Nephron progenitor cell (in vitro differentiated cells): Measurements from ENCODE around the gene ECE2.
A peak's percentile ranks its signal among the peaks of the same experiment; 100 is the strongest.

Experiments
- DNase-seq: peaks from one replicate; pipeline ENCODE4 v3.0.0; 2021
- H3K27ac Mint-ChIP-seq: 2 replicates; pipeline ENCODE4 v1.8.0; 2021; ENCODE audit warnings: mild to moderate bottlenecking, moderate library complexity, mixed read lengths
- H3K27me3 Mint-ChIP-seq: 2 replicates; pipeline ENCODE4 v1.8.0; 2021; ENCODE audit warnings: mild to moderate bottlenecking, low read depth, mixed read lengths; ENCODE audit not compliant: poor library complexity
- H3K36me3 Mint-ChIP-seq: 2 replicates; pipeline ENCODE4 v1.8.0; 2021; ENCODE audit warnings: low read depth, mixed read lengths
- H3K4me1 Mint-ChIP-seq: 2 replicates; pipeline ENCODE4 v1.8.0; 2021; ENCODE audit warnings: mixed read lengths
- H3K4me3 Mint-ChIP-seq: 2 replicates; pipeline ENCODE4 v1.8.0; 2021; ENCODE audit warnings: mild to moderate bottlenecking, moderate library complexity, mixed read lengths
- H3K9me3 Mint-ChIP-seq: 2 replicates; pipeline ENCODE4 v1.8.0; 2021; ENCODE audit warnings: mild to moderate bottlenecking, moderate library complexity, mixed read lengths
- TF ChIP-seq, protein P1 (sequence below): fragments of 200-600 bp; sonication (generic); IDR thresholded peaks from 2 replicates; pipeline ENCODE4 v1.5.0; 2021; ENCODE audit warnings: antibody characterized with exemption

The ECE2 gene

DNA sequence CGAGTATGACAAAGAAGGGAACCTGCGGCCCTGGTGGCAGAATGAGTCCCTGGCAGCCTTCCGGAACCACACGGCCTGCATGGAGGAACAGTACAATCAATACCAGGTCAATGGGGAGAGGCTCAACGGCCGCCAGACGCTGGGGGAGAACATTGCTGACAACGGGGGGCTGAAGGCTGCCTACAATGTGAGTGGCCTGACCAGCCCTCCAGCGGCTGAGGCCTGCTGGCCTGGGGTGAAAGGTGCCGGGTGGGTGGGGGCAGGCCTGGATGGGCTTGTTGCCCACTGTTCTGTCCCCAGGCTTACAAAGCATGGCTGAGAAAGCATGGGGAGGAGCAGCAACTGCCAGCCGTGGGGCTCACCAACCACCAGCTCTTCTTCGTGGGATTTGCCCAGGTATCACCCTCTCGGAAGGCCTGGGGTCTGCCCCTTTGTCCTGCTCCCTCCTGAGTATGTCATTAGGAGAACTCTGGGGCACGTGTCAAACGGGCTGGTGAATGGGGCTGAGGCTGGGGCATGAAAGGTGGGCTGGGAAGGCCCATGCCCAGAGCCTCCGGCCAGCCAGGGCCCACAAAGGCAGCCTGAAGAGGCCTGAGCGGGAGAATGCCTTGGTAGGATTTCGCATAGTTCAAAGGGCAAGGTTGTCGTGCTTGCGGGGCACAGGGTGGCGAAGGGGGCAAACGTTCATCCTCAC, 15.4 kb downstream of the ECE2 start:
- TF ChIP-seq, protein P1, sequence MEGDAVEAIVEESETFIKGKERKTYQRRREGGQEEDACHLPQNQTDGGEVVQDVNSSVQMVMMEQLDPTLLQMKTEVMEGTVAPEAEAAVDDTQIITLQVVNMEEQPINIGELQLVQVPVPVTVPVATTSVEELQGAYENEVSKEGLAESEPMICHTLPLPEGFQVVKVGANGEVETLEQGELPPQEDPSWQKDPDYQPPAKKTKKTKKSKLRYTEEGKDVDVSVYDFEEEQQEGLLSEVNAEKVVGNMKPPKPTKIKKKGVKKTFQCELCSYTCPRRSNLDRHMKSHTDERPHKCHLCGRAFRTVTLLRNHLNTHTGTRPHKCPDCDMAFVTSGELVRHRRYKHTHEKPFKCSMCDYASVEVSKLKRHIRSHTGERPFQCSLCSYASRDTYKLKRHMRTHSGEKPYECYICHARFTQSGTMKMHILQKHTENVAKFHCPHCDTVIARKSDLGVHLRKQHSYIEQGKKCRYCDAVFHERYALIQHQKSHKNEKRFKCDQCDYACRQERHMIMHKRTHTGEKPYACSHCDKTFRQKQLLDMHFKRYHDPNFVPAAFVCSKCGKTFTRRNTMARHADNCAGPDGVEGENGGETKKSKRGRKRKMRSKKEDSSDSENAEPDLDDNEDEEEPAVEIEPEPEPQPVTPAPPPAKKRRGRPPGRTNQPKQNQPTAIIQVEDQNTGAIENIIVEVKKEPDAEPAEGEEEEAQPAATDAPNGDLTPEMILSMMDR, result no peak
- Mint-ChIP-seq H3K36me3 (no peaks in the 10 kb centered on the region), H3K9me3 (no peaks in the 10 kb centered on the region), H3K4me3 (no peak overlapping the region), H3K27ac (no peak overlapping the region), H3K27me3 (peaks cover 76% of the 10 kb centered on the region), H3K4me1 (no peaks in the 10 kb centered on the region)
- no peak for DNase-seq

DNA sequence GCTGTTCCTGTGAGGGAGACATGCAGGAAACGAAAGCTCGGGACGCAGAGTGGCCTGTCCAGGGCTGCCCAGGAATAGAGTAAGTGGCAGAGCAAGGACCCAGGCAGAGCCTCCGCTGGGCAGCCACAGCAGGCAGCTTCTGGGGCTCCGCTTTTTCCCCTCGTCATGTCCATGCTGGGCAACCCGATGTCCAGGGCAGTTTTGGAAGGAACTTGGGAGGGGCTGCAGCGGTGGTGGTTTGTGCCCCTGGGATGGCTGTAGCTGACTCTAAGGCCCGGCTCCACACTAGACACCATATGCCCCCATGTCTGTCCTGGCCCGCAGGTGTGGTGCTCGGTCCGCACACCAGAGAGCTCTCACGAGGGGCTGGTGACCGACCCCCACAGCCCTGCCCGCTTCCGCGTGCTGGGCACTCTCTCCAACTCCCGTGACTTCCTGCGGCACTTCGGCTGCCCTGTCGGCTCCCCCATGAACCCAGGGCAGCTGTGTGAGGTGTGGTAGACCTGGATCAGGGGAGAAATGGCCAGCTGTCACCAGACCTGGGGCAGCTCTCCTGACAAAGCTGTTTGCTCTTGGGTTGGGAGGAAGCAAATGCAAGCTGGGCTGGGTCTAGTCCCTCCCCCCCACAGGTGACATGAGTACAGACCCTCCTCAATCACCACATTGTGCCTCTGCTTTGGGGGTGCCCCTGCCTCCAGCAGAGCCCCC, 16.1 kb downstream of the ECE2 start:
- TF ChIP-seq, protein P1, result no peak
- no peak for DNase-seq
- H3K36me3 Mint-ChIP-seq, result no peaks in the 10 kb centered on the region
- H3K4me1 Mint-ChIP-seq, result no peaks in the 10 kb centered on the region
- no peak overlapping the region for H3K27ac Mint-ChIP-seq
- no peak overlapping the region for H3K4me3 Mint-ChIP-seq
- peaks cover 74% of the 10 kb centered on the region for H3K27me3 Mint-ChIP-seq
- H3K9me3 Mint-ChIP-seq, result no peaks in the 10 kb centered on the region

DNA sequence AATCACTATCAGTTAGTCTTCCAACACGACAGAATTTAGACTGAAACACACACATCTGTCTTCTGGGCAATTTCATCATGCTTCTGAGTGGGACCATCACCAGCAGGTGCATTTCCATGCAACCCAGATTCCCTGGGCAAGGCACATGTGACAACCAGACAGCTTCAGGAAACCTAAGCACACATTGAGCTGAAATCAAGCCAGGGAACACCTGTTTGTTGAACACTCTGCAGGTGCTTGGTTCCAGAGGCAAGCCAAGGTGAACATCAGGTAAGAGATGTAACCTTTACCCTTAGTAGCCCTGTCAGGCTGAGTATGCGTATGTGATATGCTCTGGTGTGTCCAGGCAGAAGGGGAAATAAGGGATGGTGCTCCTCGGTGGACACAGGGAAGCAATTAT, 19.9 kb downstream of the ECE2 start:
- Mint-ChIP-seq H3K4me1 (peaks cover 13% of the 10 kb centered on the region), H3K9me3 (no peaks in the 10 kb centered on the region), H3K27ac (no peak overlapping the region), H3K36me3 (peaks cover 4% of the 10 kb centered on the region), H3K27me3 (peaks cover 60% of the 10 kb centered on the region), H3K4me3 (no peak overlapping the region)
- TF ChIP-seq, protein P1, result no peak
- no peak for DNase-seq

DNA sequence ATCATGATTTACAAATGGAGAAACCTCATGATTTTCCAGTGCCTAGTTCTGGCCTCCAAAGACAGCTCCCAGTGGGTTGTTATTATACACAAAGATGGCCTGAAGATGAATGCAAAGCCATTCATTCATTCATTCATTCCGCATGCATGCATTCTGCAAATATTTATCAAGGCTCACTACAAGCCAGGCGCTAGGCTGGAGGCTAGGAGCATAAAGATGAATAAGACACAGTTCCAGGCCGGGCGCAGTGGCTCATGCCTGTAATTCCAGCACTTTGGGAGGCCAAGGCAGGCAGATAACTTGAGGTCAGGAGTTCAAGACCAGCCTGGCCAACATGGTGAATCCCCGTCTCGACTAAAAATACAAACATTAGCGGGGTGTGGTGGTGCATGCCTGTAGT, 20.8 kb downstream of the ECE2 start:
- no peak for DNase-seq
- H3K27me3 Mint-ChIP-seq, result peaks cover 58% of the 10 kb centered on the region
- H3K4me3 Mint-ChIP-seq, result peak overlapping the region; percentile 45
- H3K36me3 Mint-ChIP-seq, result peaks cover 11% of the 10 kb centered on the region
- no peaks in the 10 kb centered on the region for H3K9me3 Mint-ChIP-seq
- H3K27ac Mint-ChIP-seq, result no peak overlapping the region
- TF ChIP-seq, protein P1, result no peak
- peaks cover 15% of the 10 kb centered on the region for H3K4me1 Mint-ChIP-seq

DNA sequence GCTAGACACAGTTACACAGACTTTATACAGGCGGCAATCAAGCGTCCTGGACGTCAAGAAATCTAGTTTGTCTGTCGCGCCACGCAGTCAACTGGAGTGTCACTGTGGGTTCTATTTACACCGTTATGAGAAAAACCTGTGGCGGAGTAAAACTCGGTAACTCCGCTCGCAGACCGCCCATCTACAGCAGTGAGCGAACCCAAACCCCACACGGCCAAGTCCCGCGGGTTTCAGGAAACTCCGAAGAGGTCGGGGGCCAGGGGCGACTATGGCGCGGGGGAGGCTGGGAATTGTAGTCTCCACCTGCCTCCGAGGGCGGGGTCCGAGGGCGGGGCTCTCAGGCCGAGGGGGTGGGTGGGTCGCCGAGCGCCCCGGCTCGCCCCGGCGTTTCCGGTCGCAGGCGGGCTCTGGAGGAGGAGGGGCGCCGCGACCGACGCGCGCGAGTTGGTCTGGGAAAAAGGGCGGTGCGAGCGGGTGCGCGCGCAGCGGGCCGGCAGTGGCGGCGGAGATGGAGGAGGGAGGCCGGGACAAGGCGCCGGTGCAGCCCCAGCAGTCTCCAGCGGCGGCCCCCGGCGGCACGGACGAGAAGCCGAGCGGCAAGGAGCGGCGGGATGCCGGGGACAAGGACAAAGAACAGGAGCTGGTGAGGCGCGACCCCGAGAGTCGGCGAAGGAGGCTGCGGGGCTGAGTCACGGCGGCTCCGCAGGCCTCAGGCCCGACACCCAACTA, 23.1 kb downstream of the ECE2 start, which contains the start of gene PSMD2:
Gene PSMD2, plus strand, starts transcription at position 483 of the 729 bp plus-strand sequence. Its CDS starts 26 bp downstream, at position 509.
- Mint-ChIP-seq H3K4me3 (peak within 1 kb of the TSS; percentile 98), H3K4me1 (peaks cover 15% of the 10 kb centered on the region), H3K9me3 (no peaks in the 10 kb centered on the region), H3K36me3 (peaks cover 34% of the 10 kb centered on the region), H3K27me3 (peaks cover 43% of the 10 kb centered on the region), H3K27ac (peak within 1 kb of the TSS; percentile 98)
- TF ChIP-seq, protein P1, result no peak
- peak; percentile 99 for DNase-seq
